Lower lobe of right lung (tissue), 2 donors: ENCODE measurements around the gene CSF1. TPM values are rescaled to one million over a fixed set of nuclear protein-coding genes. Genes with fewer than 3 reads are reported as not detected.
A peak's percentile ranks its signal among the peaks of the same experiment; 100 is the strongest.

Source experiments
- ATAC-seq, 2 donors: fragments of 200-7000 bp; cut with Tn5 transposase; one replicate each; pipeline ENCODE4 v1.9.1; 2020 to 2022; ENCODE audit warnings: mild to moderate bottlenecking in 2 of 2, moderate library complexity in 2 of 2
- DNase-seq: peaks from one replicate; pipeline ENCODE4 v3.0.0-alpha.2; 2020
- H3K27ac ChIP-seq: fragments of 200-600 bp; one replicate; pipeline ENCODE4 v1.8.0; 2022
- H3K27me3 ChIP-seq: fragments of 200-600 bp; one replicate; pipeline ENCODE4 v1.8.0; 2022; ENCODE audit warnings: low read depth
- H3K36me3 ChIP-seq: fragments of 200-600 bp; one replicate; pipeline ENCODE4 v1.8.0; 2022; ENCODE audit warnings: mild to moderate bottlenecking
- H3K4me1 ChIP-seq: fragments of 200-600 bp; one replicate; pipeline ENCODE4 v1.8.0; 2022
- H3K4me3 ChIP-seq: fragments of 200-600 bp; one replicate; pipeline ENCODE4 v1.8.0; 2022; ENCODE audit warnings: mild to moderate bottlenecking
- H3K9me3 ChIP-seq: fragments of 200-600 bp; one replicate; pipeline ENCODE4 v1.8.0; 2022
- CTCF ChIP-seq: fragments of 200-600 bp; IDR thresholded peaks from one replicate; pipeline ENCODE4 v1.8.0; 2022; ENCODE audit warnings: antibody characterized with exemption, mild to moderate bottlenecking
- intact Hi-C: fragments of 100-400 bp; cut with DNase I; formaldehyde crosslinking; loops from one replicate; pipeline ENCODE4 v1.11.0; 2022
- total RNA-seq: library from RNA; stranded (reverse); fragmentation: NEBNext Ultra II Directional; extraction: Animal tissue kit (Norgen Biotek cat#: 25700); gene quantifications from one replicate; pipeline ENCODE4 v1.2.1, GENCODE V29; 2021
- donor health status: DM: no; HTN: yes; CAD: no; lungs with severe emphysema.

CSF1 gene
- total RNA-seq, 1 donor from 2014 or later: 64.3 TPM

DNA sequence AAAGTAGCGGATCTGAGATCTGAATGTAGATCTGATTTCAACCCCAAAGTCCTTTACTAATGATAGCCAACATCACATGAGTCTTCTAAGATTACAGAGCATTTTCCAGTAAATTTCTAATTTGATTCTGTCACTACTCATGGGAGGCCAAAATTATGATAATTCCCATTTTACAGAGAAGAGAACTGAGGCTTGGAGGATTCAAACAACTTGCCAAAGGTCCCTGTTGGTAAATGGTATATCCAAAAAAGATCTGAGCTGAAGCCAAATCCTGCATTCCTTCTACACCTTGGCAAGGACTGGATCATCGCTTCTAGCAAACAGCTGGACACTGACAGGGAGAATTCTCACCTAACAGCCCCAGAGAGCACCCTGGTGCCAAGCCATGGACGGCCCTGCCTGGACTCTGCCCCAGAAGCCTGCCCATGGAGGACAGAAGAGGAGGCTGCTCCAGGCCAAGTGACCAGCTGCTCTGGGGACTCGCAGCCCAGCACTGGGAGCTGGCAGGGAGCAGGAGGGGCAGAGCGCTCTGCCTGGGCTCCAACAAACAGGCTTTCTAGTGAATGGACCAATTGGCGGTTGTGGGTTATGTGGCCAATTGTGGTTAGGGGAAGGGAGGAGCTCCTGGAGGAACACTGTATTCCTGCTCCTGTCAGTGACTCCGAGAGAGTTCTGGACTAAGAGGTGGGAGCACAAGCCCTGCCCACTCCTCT is 6.4 kb upstream of the CSF1 start:
- intact Hi-C loops: no loop called here
- Histone ChIP-seq H3K27ac (no peak overlapping the region), H3K9me3 (no peaks in the 10 kb centered on the region), H3K27me3 (no peaks in the 10 kb centered on the region), H3K36me3 (no peaks in the 10 kb centered on the region), H3K4me1 (peaks cover 31% of the 10 kb centered on the region), H3K4me3 (no peak overlapping the region)
- no peak for DNase-seq
- ATAC-seq: no peak
- no peak for TF ChIP-seq CTCF

GRCh38 chr1:109905491-109905890 is 5.2 kb upstream of the CSF1 start:
- no peaks in the 10 kb centered on the region for H3K9me3 ChIP-seq
- H3K36me3 ChIP-seq: no peaks in the 10 kb centered on the region
- H3K27ac ChIP-seq: no peak overlapping the region
- intact Hi-C loops: no loop called here
- DNase-seq (no peak), ATAC-seq (no peak)
- TF ChIP-seq CTCF: no peak
- peaks cover 34% of the 10 kb centered on the region for H3K4me1 ChIP-seq
- H3K27me3 ChIP-seq: no peaks in the 10 kb centered on the region
- no peak overlapping the region for H3K4me3 ChIP-seq

DNA sequence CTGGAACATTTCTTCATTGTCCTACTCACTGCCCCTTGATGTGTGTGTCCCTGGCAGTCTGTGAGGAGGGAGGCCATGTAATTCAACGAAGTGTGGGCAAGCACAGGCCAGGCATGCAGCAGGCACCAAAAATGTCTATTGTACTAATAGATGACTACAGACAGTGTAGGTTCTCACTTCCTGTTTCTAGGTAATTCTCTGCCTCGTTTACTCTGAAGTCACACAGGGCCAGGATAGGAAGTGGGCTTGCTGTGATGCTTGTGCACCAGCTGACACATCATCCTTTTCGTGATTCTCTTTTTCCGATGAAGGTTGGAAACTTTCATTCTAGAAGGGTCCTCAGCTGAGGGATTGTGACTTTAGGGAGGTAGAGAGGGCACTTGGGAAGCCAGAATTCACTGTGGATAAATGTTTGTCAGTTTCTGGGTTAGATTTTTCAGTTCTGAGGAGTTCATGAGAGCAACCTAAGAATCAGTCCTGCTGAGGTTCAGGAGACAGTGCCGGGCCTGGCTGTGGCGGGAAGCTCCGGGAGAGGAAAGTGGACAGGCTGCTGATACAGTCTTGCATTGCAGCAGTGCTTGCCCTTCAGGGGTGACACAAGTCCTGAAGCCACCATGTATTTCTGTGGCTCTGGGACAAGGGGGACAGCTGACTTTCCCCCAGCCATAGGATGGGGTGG is 4.3 kb upstream of the CSF1 start:
- ATAC-seq: peak in 1 of 2 donors; percentile 41
- no peak for DNase-seq

GRCh38 chr1:109906839-109907180 is 3.8 kb upstream of the CSF1 start:
- intact Hi-C loops: no loop called here
- Histone ChIP-seq H3K4me1 (peaks cover 34% of the 10 kb centered on the region), H3K36me3 (no peaks in the 10 kb centered on the region), H3K9me3 (no peaks in the 10 kb centered on the region), H3K27ac (no peak overlapping the region), H3K4me3 (no peak overlapping the region), H3K27me3 (no peaks in the 10 kb centered on the region)
- no peak for DNase-seq
- no peak for ATAC-seq
- TF ChIP-seq CTCF: no peak

More for the DNA sequence above, 4.3 kb upstream of the CSF1 start:
- no peak for TF ChIP-seq CTCF
- Histone ChIP-seq H3K27me3 (no peaks in the 10 kb centered on the region), H3K4me3 (no peak overlapping the region), H3K4me1 (peaks cover 34% of the 10 kb centered on the region), H3K27ac (peak overlapping the region; percentile 16), H3K36me3 (no peaks in the 10 kb centered on the region), H3K9me3 (no peaks in the 10 kb centered on the region)
- intact Hi-C loops: no loop called here

DNA sequence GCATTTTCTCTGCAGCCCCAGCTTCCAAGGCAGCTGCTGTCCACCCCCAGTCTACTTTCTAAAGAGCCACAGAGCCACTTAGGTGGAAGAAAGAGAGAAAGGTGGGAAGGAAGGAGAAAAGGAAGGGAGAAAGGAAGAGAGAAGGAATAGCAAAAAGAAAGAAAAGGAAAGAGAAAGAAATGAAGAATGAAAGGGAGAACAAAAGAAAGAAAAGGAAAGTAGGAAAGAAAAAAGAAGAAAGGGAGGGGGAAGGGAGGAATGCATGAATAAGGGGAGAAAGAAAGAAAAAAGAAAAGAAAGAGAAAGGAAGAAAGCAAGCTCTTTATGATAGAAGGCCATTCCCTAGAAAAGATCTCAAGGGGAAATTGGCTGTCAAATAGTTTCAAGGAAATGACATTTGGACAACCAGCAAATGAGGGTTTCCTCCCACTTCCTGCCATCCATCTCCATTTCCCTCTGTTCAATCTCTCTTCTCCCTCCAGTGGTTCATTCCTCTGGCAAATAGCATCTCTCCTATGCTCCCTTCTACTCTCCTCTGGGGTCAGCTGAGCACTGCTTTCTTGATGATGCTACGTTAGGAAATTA is 3.4 kb upstream of the CSF1 start:
- ATAC-seq (no peak), DNase-seq (no peak)
- no peak overlapping the region for H3K4me3 ChIP-seq
- no peak overlapping the region for H3K27ac ChIP-seq
- no peaks in the 10 kb centered on the region for H3K9me3 ChIP-seq
- peaks cover 37% of the 10 kb centered on the region for H3K4me1 ChIP-seq
- no peak for TF ChIP-seq CTCF
- intact Hi-C loops: no loop called here
- H3K27me3 ChIP-seq: no peaks in the 10 kb centered on the region
- H3K36me3 ChIP-seq: no peaks in the 10 kb centered on the region
